Measurements from ENCODE around the gene GRPEL1. TPM values are rescaled to one million over a fixed set of nuclear protein-coding genes. Genes with fewer than 3 reads are reported as not detected.

Gene GRPEL1
- total and polyA plus RNA-seq, 10 of the 15 experiments (the other 5 are each of a cell fraction or from before 2014, with no cell fraction given): 30.8 to 119 (median 67.6) TPM

DNA sequence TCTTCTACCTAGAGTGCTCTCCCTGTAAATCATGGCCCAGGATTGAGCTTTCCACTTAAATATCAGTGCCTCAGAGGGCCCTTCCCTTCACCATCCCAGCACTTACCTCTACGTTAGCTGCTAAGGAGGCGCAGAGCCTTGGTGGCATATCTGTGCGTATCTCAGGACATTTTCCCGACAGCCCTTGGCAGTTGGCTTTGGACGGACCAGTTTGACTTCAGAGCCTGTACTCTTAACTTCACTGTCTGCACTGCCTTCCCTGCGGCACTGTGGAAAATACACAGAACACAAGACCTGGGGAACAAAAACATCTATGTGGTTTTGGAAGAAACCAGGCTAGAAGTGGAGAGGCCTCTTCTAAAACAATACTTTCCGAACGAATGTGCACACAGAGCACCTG, 22.3 kb downstream of the GRPEL1 start (continued):
- TF ChIP-seq, protein P1, sequence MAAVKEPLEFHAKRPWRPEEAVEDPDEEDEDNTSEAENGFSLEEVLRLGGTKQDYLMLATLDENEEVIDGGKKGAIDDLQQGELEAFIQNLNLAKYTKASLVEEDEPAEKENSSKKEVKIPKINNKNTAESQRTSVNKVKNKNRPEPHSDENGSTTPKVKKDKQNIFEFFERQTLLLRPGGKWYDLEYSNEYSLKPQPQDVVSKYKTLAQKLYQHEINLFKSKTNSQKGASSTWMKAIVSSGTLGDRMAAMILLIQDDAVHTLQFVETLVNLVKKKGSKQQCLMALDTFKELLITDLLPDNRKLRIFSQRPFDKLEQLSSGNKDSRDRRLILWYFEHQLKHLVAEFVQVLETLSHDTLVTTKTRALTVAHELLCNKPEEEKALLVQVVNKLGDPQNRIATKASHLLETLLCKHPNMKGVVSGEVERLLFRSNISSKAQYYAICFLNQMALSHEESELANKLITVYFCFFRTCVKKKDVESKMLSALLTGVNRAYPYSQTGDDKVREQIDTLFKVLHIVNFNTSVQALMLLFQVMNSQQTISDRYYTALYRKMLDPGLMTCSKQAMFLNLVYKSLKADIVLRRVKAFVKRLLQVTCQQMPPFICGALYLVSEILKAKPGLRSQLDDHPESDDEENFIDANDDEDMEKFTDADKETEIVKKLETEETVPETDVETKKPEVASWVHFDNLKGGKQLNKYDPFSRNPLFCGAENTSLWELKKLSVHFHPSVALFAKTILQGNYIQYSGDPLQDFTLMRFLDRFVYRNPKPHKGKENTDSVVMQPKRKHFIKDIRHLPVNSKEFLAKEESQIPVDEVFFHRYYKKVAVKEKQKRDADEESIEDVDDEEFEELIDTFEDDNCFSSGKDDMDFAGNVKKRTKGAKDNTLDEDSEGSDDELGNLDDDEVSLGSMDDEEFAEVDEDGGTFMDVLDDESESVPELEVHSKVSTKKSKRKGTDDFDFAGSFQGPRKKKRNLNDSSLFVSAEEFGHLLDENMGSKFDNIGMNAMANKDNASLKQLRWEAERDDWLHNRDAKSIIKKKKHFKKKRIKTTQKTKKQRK (IDR thresholded peaks at IDR 0.05; ENCODE audit: low read depth, low read length): no peak
- TF ChIP-seq BMI1 (IDR thresholded peaks at IDR 0.05; ENCODE audit: borderline replicate concordance) (no peak), HDAC6 (IDR thresholded peaks at IDR 0.05; ENCODE audit: unreplicated experiment) (no peak), STAT1 (conservative IDR thresholded peaks at IDR 0.05) (no peak), CBX5 (IDR thresholded peaks at IDR 0.05; ENCODE audit: low read depth) (no peak), FOS (IDR thresholded peaks at IDR 0.05; ENCODE audit: borderline replicate concordance, extremely low read depth, insufficient read length) (no peak), EED (IDR thresholded peaks at IDR 0.05; ENCODE audit: low read depth) (no peak), NFIC (IDR thresholded peaks at IDR 0.05; ENCODE audit: low read depth, low read length) (no peak), ZSCAN29 (IDR thresholded peaks at IDR 0.05) (no peak), ASH2L (IDR thresholded peaks at IDR 0.05; ENCODE audit: borderline replicate concordance, low read depth) (no peak), RAD51 (IDR thresholded peaks at IDR 0.05) (no peak)
